SK-N-MC (cell line): ENCODE measurements around the gene LRRIQ3.
A peak's percentile ranks its signal among the peaks of the same experiment; 100 is the strongest.

Experiments
- DNase-seq: peaks from one replicate; pipeline ENCODE4 v3.0.0-alpha.2; 2011; ENCODE audit warnings: low read depth, low spot score
- H3K27ac ChIP-seq: fragments of 200-600 bp; sonication (generic); 2 replicates; pipeline ENCODE4 v1.5.1; 2016; ENCODE audit warnings: mixed run types
- H3K36me3 ChIP-seq: fragments of 200-600 bp; sonication (generic); 2 replicates; pipeline ENCODE4 v1.6.1; 2017; ENCODE audit warnings: antibody characterized with exemption, low read length, mixed read lengths; ENCODE audit not compliant: insufficient read depth
- H3K4me3 ChIP-seq: fragments of 200-600 bp; sonication (generic); 2 replicates; pipeline ENCODE4 v1.5.1; 2016
- H3K9ac ChIP-seq: fragments of 200-600 bp; sonication (generic); 2 replicates; pipeline ENCODE4 v1.8.0; 2017; ENCODE audit warnings: mixed run types, mixed read lengths; ENCODE audit not compliant: insufficient read length
- H3K9me3 ChIP-seq: fragments of 200-600 bp; sonication (generic); 2 replicates; pipeline ENCODE4 v1.6.1; 2017; ENCODE audit warnings: low read depth, mild to moderate bottlenecking, antibody characterized with exemption, low read length, moderate library complexity, mixed read lengths
- EZH2 ChIP-seq: fragments of 200-600 bp; sonication (generic); IDR thresholded peaks from one replicate; pipeline ENCODE4 v1.6.1; 2017; ENCODE audit warnings: antibody characterized with exemption
- FOXP2 ChIP-seq: optimal IDR thresholded peaks from 2 replicates; pipeline ENCODE3; 2011; ENCODE audit warnings: mild to moderate bottlenecking, moderate library complexity; ENCODE audit not compliant: insufficient read depth; ENCODE audit errors: extremely low read length, control extremely low read depth
- POLR2AphosphoS5 ChIP-seq: IDR thresholded peaks from 2 replicates; pipeline ENCODE4 v1.6.1; 2012; ENCODE audit warnings: mild to moderate bottlenecking, low read depth, low read length, borderline replicate concordance

Gene LRRIQ3

DNA sequence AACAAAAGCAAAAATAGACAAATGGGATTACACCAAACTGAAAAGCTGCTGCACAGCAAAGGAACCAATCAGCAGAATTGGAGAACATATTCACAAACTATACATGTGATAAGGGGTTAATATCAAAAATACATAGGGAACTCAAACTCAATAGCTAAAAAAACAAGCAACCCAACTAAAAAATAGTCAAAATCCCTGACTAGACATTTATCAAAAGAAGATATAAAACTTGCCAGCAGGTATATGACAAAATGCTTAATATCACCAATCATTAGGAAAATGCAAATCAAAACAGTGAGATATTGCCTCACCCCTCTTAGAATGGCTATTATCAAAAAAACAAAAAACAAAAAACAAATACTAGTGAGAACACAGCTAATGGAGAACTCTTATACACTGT lies 140.3 kb downstream of the LRRIQ3 start:
- Histone ChIP-seq H3K9ac (no peak overlapping the region), H3K9me3 (no peaks in the 10 kb centered on the region), H3K27ac (no peak overlapping the region), H3K36me3 (no peaks in the 10 kb centered on the region), H3K4me3 (no peak overlapping the region)
- DNase-seq = no peak
- TF ChIP-seq EZH2 (no peak), POLR2AphosphoS5 (no peak), FOXP2 (no peak)

DNA sequence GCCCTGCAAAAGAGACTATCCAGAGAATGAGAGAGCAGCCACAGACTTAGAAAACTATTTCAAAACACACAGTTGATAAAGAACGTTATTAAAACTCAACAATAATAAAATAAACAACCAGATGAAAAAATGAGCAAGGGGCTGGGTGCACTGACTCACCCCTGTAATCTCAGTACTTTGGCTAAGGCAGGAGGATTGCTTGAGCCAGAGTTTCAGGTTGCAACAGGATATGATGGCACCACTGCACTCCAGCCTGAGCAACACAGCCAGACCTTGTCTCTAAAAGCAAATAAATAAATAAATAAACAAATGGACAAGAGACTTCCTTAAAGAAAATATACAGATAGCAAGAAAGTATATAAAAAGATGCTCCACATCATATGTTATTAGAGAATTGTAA lies 144.6 kb downstream of the LRRIQ3 start:
- Histone ChIP-seq H3K4me3 (no peak overlapping the region), H3K27ac (no peak overlapping the region), H3K9ac (no peak overlapping the region), H3K36me3 (no peaks in the 10 kb centered on the region), H3K9me3 (no peaks in the 10 kb centered on the region)
- no peak for DNase-seq
- TF ChIP-seq FOXP2 (no peak), POLR2AphosphoS5 (no peak), EZH2 (no peak)

DNA sequence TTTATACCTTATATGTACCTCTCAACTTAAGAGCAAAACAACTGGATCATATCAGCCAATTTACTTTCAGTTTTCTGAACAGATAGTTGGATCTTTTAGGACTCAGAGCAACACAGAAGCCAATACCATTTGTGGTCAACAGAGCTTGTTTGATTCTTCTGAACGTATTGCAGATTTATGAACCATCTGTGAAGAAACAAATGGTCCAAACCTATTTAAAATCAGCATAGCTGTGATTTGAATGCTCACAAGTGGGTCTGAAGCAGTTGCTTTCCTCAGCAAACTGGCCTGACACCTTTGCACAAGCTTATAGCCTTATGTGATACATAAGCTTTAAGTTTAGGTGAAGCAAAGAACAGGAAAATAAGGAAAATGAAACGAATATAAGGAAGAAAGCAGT lies 147.6 kb downstream of the LRRIQ3 start:
- no peak for TF ChIP-seq FOXP2
- TF ChIP-seq EZH2 = no peak
- TF ChIP-seq POLR2AphosphoS5 = no peak
- DNase-seq = no peak
- no peak overlapping the region for H3K9ac ChIP-seq
- H3K27ac ChIP-seq = no peak overlapping the region
- no peaks in the 10 kb centered on the region for H3K36me3 ChIP-seq
- H3K4me3 ChIP-seq = no peak overlapping the region
- no peaks in the 10 kb centered on the region for H3K9me3 ChIP-seq

DNA sequence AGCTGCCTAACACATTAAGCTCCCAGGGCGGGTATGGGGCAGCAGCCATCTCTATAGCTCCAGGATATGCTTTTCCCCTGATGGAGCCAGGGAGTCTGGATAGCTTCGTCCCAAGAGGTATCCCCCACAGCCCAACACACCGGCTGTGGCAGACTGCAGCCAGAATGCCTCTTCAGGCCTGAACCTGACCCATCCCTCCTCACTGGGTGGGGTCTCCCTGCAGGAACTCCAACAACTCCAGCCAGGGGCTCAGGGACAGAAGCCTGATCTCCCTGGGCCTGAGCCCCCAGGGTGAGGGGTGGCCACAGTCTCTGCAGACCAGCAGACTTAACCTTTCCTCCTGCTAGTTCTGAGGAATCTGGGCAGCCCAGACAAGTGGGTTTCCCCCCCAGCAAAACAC lies 159.9 kb downstream of the LRRIQ3 start:
- Histone ChIP-seq H3K9me3 (no peaks in the 10 kb centered on the region), H3K4me3 (no peak overlapping the region), H3K27ac (no peak overlapping the region), H3K36me3 (no peaks in the 10 kb centered on the region), H3K9ac (no peak overlapping the region)
- TF ChIP-seq FOXP2 (no peak), EZH2 (no peak), POLR2AphosphoS5 (no peak)
- DNase-seq = no peak

DNA sequence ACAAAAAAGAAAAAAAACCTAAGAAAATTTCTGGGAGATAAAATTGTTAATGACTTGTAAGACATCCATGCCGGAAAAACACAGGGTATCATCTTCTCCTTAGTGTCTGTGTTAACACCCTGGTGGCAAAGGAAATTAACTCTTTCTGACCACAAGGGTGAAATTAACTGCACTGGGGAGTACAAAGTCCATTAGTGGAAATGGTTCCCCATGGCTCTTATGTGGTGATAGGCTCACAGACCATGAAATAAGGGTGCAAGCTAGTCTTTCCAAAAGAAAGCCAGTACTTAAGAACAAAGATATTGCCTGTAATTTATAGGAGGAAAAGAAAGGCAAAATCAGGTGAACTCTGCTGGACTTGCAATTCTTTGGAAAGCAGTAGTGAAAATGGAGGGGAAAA lies 185.4 kb downstream of the LRRIQ3 start:
- no peak for DNase-seq
- H3K9ac ChIP-seq = no peak overlapping the region
- H3K4me3 ChIP-seq = no peak overlapping the region
- no peaks in the 10 kb centered on the region for H3K36me3 ChIP-seq
- TF ChIP-seq EZH2 = no peak
- no peak for TF ChIP-seq FOXP2
- TF ChIP-seq POLR2AphosphoS5 = no peak
- no peaks in the 10 kb centered on the region for H3K9me3 ChIP-seq
- H3K27ac ChIP-seq = no peak overlapping the region

DNA sequence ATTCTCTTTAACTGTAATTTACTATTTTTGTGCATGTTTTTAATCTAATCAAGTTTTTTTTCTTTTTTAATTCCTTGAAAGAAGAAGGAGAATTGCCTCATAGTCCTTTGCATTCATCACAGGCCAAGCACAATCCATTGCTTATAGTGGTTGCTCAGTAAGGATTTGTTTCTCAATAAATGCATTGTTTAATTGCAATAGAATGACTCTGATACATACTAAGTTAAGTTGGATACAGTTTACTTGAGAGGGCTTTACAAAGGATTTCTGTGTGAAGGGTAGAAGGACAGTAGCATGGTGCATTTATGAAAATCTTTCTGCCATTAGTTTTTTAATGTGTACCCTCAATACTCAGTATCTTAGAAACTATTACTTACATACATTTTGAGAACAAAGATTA lies 186.2 kb downstream of the LRRIQ3 start:
- TF ChIP-seq FOXP2 = no peak
- H3K36me3 ChIP-seq = no peaks in the 10 kb centered on the region
- H3K9ac ChIP-seq = no peak overlapping the region
- no peak overlapping the region for H3K27ac ChIP-seq
- no peaks in the 10 kb centered on the region for H3K9me3 ChIP-seq
- no peak for DNase-seq
- H3K4me3 ChIP-seq = no peak overlapping the region

DNA sequence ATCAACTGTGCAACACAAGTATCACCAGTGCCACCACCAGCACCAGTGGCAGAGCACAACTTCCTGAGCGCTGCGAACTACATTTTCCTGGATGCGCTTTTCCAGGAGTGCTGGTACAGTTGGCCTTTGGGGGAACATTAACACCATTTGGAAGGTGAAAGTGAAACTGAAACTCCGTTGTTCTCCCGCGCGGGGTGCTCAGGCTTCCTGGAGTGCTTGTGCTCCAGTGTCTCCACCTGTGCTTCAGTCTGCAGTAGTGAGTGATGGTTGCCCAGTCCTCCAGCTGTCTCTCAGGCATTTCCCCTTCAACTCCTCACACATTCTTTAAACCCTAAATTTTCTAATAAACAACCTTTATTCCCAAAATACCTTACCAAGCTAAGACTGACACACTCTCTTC lies 187.8 kb downstream of the LRRIQ3 start:
- TF ChIP-seq POLR2AphosphoS5 (no peak), EZH2 (no peak), FOXP2 (no peak)
- no peak overlapping the region for H3K4me3 ChIP-seq
- DNase-seq = no peak

DNA sequence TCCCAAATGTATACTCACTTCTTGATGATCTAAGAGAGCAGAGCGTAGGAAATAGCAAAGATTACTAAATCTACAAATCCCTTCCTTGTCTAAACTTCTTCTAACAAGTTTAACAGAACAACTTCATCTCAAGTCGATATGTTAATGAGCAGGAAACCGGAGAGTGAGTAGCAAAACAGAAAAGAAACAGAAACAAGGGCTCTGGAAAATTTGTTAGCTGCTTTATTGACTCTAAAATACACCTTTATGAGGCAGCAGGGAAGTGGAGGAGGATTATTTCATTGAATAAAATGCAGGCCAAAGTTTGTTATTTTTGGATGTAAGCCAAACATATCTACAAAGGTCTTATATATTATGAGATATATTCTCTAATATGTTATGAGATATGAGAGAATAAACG lies 192.4 kb downstream of the LRRIQ3 start:
- TF ChIP-seq POLR2AphosphoS5 (no peak), FOXP2 (no peak), EZH2 (no peak)
- Histone ChIP-seq H3K4me3 (no peak overlapping the region), H3K9ac (no peak overlapping the region), H3K36me3 (no peaks in the 10 kb centered on the region), H3K9me3 (no peaks in the 10 kb centered on the region), H3K27ac (no peak overlapping the region)
- DNase-seq = no peak

More for the DNA sequence above, 187.8 kb downstream of the LRRIQ3 start:
- Histone ChIP-seq H3K36me3 (no peaks in the 10 kb centered on the region), H3K9me3 (no peaks in the 10 kb centered on the region), H3K9ac (no peak overlapping the region), H3K27ac (no peak overlapping the region)

DNA sequence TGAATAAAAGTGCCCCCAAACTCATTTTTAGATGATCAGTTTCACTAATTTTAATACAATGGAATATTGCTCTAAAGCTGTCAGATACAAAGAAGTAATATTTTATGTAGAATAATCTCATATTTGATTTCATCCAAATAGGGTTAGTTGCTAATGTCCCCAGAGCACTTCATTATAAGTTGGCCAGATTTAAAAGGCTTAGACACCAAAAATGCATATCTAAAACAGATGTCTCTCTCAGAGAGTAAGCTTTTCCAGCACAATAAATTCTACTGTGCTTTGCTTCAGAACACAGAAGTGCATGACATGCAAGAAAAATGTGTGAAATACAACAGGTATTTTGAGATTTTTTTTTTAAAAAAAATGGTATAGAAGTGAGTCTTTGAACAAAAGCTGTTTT lies 194.2 kb downstream of the LRRIQ3 start:
- H3K9me3 ChIP-seq = no peaks in the 10 kb centered on the region
- no peak for DNase-seq
- no peak overlapping the region for H3K4me3 ChIP-seq
- TF ChIP-seq FOXP2 (no peak), EZH2 (no peak), POLR2AphosphoS5 (no peak)
- H3K27ac ChIP-seq = no peak overlapping the region
- H3K36me3 ChIP-seq = no peaks in the 10 kb centered on the region
- H3K9ac ChIP-seq = no peak overlapping the region

DNA sequence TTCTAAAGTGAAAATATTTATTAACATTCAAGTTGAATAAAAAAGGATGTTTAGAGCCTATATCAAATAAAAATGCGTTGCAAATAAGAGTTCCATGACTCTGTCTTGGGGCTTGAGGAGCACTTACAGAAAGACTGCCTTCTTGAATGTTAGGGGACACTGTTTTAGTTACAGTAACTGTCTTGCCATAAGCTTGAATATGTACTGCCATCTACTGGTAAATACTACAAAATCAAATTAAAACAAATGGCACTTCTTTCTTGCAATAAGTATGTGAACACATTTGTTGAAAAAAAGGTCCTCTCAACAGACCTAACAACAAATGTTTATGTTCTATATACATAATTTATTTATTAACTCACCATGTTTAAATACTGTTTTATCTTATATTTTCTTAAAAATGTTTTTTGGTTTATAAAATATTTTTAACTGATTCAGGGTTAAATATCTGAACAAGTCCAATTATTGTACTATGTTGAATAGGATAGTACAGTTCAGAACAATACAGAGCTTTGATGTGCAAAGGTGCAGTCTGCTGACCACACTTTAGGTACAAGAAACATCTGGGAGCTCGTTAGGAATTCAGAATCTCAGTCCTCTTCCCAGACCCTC lies 199.5 kb downstream of the LRRIQ3 start:
- Histone ChIP-seq H3K9ac (no peak overlapping the region), H3K9me3 (no peaks in the 10 kb centered on the region), H3K36me3 (no peaks in the 10 kb centered on the region), H3K27ac (no peak overlapping the region), H3K4me3 (no peak overlapping the region)
- TF ChIP-seq EZH2 (no peak), FOXP2 (no peak), POLR2AphosphoS5 (no peak)
- peak; percentile 63 for DNase-seq
